HG02885 (cell line): ENCODE data around the gene PAX2.
"Not testable (repeated sequence)": the region's sequence is repeated elsewhere in the genome, so short reads cannot be mapped to it uniquely, and the experiment has no call there.

ENCODE experiments used
- ATAC-seq: cut with Tn5 transposase; IDR thresholded peaks from one replicate; pipeline ENCODE4 v1.9.1; 2021; ENCODE audit warnings: mild to moderate bottlenecking; ENCODE audit not compliant: unreplicated experiment, poor library complexity

Gene PAX2

GRCh38 chr10:100744987-100745881, at the start of gene PAX2:
Gene PAX2 (plus strand): TSS chr10:100745582. CDS start chr10:100746261, 679 bp downstream.
- no peak for ATAC-seq

- ATAC-seq = no peak
These were observed 48.9 kb upstream of the PAX2 start for GRCh38 chr10:100696477-100696901.

- ATAC-seq = no peak
These were observed 48.3 kb upstream of the PAX2 start for GRCh38 chr10:100697070-100697469.

GRCh38 chr10:100697631-100698030, 47.8 kb upstream of the PAX2 start:
- ATAC-seq = no peak

GRCh38 chr10:100701704-100702103, 43.7 kb upstream of the PAX2 start:
- not testable (repeated sequence) for ATAC-seq

GRCh38 chr10:100705139-100705538, 40.2 kb upstream of the PAX2 start:
- ATAC-seq = no peak

GRCh38 chr10:100707261-100707848, 38.0 kb upstream of the PAX2 start:
- no peak for ATAC-seq

GRCh38 chr10:100709146-100710082, 36.0 kb upstream of the PAX2 start:
- ATAC-seq = no peak

GRCh38 chr10:100710151-100710871, 35.1 kb upstream of the PAX2 start:
- no peak for ATAC-seq

GRCh38 chr10:100713049-100713858, 32.1 kb upstream of the PAX2 start:
- no peak for ATAC-seq

- no peak for ATAC-seq
These were observed 31.4 kb upstream of the PAX2 start for GRCh38 chr10:100713859-100714565.

GRCh38 chr10:100714566-100714950, 30.8 kb upstream of the PAX2 start:
- ATAC-seq = no peak

GRCh38 chr10:100715101-100715444, 30.3 kb upstream of the PAX2 start:
- no peak for ATAC-seq

- ATAC-seq = no peak
These were observed 29.7 kb upstream of the PAX2 start for GRCh38 chr10:100715445-100716385.

- ATAC-seq = no peak
These were observed 28.2 kb upstream of the PAX2 start for GRCh38 chr10:100717166-100717565.

- no peak for ATAC-seq
These were observed 27.1 kb upstream of the PAX2 start for GRCh38 chr10:100718197-100718742.

- no peak for ATAC-seq
These were observed 22.2 kb upstream of the PAX2 start for GRCh38 chr10:100723180-100723579.
